HG03342 (cell line): ENCODE data around the gene APOL4.
A peak's percentile ranks its signal among the peaks of the same experiment; 100 is the strongest.
"Not testable (repeated sequence)": the region's sequence is repeated elsewhere in the genome, so short reads cannot be mapped to it uniquely, and the experiment has no call there.

ENCODE experiments used
- ATAC-seq: cut with Tn5 transposase; IDR thresholded peaks from one replicate; pipeline ENCODE4 v1.9.1; 2021; ENCODE audit warnings: mild to moderate bottlenecking, moderate library complexity; ENCODE audit not compliant: unreplicated experiment

APOL4 gene

DNA sequence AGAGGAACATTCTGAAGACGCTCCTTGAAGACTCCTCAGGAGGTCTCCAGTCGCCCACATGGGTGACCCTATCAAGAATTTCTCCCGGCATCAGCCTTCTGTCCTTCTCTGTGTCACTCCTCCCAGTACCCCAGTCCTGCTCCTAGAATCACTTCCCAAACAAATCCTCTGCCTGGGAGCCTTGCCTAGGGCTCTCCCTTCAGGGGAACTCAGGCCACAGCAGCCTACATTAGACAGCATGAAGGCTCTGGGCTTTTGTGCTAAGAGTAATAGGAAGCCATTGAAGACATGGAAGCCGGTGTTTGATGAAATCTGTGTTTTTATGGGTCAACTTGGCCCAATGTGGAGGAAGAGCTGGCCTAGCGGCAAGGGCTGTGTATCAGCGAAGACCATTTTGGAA lies 13.7 kb downstream of the APOL4 start:
- not testable (repeated sequence) for ATAC-seq

DNA sequence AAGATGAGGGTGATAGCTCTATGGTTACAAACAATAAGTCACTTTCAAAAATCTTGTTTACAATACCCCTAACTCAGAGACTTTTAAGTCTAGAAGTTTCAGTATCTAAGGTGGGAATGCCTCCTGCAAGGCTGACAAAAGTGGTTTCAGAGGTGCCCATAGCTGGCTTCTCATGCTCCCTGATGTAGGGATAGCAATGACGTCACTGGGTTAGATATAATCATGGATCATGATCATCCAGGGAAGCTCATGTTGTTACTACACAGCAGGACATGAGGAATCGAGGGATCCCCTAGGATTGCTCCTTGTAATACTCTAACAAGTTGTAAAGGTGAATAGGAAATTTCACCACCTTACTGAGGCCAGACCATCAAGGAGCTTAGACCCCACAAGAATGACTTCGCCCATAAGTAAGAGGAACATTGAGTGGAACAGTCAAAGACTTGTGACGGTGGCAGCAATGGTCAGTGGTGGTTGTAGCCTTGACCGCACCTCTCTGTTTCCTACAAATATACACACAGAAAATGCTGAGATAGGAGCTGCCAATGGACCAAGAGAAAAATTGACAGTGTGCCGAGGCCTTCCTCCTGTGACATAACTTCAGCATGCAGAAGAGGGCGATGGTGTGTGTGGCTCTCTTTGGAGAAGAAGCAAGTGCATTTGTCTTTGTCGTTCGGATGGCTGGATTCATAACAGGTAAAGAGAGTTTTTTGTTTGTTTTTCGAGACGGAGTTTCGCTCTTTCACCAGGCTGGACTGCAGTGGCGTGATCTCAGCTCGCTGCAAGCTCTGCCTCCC lies 15.6 kb downstream of the APOL4 start:
- no peak for ATAC-seq

DNA sequence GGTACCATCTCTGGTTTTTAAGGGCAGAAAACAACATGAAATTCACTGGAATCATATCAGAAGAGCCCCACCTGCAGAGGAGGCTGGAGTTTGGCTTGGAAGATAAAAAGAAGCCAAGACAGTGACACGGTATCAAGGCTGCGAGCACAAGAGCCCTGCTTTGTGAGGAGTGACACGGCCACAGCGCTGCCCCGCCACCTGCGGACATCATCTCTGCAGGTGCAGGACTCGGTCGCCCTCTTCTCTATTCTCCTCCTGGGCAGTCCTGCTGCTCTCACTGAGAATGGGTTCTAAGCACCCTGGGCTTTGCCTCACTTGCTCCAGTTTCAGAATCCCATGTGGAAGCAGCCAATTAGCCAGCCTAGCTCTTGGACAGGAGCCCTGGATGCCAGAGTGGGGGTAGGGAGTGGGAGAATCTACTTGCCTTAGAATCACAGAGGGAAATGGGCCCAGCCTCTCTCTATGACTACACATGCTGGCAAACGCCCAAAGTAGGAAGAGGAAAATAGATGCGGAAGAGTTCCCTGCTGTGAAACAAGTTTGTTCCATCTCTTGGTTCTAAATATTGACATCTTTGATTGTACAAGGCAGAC lies 17.1 kb downstream of the APOL4 start:
- ATAC-seq: no peak

DNA sequence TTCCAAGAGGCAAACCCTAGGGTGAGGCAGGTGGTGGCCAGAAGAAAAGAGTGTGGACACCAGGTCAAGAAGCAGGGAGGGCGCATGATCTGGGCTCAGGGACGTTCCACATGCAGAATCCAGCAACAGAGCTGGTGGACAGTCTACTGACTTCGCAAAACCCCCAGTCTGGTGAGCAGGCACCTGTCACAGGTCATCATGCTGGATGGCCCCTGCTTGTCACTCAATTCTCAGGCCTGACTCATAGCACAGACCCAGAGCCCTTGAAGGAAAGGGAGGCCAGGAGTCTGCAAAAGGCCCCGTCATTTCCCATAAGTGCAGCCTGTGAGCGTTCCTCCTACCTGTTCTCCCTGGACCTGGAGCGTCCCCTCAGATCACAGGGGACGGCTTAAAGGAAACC lies 18.2 kb downstream of the APOL4 start:
- ATAC-seq: no peak

DNA sequence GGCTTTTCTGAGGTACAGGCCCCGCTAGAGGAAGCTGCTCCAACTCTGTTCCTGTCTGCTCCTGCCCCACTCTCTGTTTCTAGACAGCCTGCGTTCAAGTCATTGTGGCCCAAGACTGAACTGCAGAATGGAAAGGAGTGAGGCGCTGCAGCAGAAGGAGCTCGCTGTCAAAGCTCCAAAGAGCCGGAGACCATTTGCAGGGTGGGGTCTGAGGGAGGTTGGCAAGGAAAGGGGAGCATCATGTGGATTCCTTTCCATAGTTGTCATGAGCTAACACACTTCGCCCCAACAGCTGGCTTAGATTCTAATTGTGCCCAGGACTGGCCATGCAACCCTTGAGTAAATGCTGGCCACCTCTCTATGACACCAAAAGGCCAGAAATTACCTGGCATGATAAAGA lies 18.8 kb downstream of the APOL4 start:
- no peak for ATAC-seq

DNA sequence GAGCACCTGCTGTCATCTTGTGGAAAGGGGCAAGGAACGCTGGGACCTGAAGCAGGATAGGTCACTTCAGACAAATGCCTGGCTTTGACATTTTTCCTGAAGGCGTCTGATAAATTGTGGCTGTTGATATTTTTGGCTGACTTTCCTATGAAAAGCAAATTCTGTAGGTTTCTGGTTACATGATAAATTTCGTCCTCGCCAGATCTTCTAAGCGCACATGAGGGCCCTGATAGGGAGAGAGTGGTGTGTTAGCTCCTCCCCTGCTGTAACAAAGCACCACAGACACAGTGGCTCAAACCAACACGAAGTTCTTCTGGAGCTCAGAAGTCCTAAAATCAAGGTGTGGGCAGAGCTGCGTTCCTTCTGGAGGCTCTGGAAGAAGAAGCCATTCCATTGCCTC lies 19.6 kb downstream of the APOL4 start:
- no peak for ATAC-seq

DNA sequence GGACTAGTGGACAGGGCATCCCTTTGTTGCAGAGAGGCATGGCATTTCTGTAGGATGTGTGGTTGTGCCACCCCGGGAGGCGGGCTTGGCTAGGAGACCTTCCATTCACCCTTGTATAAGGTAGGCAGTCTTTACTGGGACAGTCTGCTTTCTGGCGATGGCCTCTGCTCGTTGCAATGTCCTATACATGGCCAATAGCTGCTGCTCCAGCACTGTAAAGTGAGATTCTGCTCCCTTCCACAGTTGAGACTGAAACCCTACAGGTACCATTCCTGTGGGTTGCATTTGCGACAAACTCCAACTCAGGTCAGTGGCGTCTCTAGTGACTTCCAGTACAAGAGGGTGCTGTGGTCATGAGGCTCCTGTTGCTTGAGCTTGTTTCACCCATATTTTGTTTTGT lies 20.7 kb downstream of the APOL4 start:
- ATAC-seq: no peak

DNA sequence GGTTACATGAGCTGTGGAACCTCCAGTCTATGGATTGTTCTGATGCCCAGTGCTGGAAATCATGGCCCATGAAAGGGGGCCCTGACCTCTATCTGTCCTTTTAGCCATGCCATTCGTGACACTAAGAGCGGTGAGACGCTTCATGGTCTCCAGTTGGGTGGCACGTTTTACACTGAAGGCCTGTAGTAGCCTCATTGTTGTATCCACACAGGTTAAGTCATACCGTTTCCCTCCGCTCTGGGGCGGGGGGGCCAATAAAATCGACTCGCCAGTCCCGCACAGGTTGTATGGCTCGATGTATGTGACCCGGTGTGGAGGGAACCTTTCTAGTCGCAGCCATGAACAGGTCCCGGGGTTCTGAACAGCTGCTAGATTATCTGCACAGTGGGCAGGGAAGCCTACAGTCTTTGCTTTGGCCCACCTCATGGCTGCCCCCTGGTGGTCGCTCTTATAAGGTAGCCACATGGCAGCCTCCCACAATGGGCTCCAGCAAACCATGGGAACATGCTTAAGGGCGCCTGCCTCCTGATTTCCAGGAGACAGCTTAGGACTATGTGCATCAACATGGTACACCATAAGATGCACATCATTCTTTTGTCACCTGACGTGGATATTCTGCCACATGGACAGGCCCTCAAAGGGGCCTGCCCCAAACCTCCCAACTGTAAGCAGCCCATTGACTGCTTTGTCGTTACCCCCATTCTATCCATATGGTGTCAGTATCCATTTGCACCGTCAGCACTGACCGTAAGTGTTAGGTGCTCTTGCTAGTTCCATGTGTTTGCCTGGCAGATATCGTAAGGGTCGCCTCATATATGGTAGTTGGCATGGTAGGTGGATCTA lies 21.4 kb downstream of the APOL4 start:
- ATAC-seq: no peak

DNA sequence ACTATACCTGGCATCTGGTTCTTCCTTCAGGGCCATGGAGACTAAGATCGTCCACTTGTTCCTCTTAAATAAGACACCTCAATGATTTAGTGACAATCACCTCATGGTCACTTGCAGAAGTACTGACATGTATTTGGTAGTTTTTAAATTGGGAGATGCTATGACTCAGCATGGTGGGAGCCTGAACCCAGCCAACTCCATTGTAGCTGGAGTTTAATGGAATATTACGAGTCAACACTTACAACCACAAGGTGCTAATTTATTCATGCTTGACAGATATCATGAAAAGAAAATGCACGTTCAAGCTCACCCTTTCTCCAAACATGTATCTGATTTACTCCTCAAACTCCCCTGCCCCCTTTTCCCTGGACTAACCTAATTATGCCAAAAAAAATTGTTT lies 24.4 kb downstream of the APOL4 start:
- ATAC-seq: no peak

DNA sequence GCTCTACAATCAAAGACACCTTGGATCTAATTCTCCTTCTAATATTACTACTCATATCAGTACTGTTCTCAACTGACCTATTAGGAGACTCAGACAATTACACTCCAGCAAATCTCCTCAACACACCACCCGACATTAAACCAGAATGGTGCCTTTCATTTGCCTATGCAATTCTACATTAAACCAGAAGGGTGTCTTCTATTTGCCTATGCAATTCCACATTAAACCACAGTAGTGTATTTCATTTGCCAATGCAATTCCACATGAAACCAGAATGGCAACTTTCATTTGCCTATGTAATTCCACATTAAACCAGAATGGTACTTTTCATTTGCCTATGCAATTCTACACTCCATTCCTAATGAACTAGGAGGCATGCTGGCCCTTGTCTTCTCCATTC lies 25.7 kb downstream of the APOL4 start:
- ATAC-seq: no peak

DNA sequence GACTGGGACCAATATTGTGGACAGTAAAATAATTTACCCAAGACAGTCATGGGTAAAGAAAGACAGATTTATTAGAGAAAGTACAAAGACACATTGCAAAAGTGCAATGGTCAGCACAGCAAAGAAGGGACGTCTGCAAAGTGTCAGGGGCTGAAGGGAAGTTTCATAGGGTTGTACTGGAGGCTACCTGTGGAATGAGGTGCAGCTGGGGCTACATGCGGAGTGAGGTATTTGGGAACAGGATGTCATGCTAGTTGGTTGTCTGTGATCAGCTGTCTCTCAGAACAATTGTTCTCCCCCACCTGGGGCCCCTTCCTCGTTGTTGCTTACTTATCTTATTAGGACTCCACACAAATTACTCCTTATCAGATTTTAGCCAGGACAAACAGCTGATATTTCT lies 29.7 kb downstream of the APOL4 start:
- no peak for ATAC-seq

DNA sequence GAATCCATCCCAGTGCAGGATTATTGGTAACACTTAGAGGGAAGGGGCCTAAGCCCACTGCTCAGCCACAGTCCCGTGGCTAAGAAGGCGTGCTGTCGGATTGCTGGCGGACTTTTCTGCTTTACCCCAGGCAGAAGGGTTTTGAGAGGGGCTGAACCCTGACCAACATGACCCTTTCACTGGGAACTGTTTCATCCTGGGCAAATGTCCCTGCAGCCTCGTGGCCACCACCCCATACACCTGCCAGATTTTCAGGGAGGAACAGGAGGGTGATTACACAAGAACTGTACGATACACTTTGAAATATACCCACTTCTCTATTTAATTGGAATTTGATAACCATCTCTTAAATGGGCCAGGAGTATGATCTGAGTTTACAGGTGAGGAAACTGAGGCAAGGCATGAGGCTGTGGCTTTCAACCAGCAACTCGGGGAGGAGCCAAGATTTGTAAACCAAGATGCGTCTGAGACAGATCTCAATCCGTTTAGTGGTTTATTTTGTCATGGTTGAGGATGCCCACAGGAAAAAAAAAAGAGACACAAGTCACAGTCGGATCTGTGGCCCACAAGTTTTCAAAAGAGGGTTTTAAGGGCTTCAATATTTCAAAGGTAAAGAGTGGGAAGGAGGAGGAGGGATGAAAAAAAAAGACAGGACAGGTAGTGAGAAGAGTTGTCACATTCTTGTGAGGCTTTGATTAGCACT lies 34.9 kb downstream of the APOL4 start:
- ATAC-seq: no peak

DNA sequence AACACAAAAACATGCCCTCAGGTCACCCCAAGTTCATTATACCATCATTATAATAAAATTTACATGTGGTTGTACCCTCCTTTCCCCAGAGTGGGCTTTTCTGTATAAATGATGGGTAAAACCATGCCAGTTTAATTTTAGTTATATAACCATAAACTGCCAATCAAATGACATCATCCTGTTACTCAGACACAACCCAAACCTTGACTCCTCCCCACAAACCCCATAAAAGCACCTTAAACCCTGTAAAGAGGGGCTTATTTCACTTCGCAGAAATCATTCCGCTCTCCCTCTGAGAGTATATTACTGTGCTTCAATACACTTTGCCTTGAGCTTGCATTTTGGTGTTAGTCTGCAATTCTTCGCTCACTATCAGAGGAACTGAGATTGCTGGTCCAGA lies 35.5 kb downstream of the APOL4 start:
- ATAC-seq: no peak

DNA sequence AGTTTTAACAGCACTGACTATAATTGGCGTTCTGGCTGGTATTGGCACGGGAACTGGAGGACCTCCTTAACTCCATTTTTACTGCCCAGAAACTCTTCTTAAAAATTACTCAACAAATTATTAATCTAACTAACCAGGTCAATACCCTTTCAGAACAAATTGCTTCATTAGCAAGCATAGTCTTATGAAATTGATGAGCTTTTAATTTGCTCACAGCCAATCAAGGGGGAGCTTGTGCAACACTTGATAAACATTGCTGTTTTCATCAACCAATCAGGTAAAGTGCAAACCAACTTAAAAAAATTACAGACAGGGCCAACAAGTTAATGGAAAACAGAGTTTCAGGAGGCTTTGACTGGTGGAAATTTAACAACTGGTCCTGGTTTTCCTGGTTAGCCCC lies 36.5 kb downstream of the APOL4 start:
- no peak for ATAC-seq

DNA sequence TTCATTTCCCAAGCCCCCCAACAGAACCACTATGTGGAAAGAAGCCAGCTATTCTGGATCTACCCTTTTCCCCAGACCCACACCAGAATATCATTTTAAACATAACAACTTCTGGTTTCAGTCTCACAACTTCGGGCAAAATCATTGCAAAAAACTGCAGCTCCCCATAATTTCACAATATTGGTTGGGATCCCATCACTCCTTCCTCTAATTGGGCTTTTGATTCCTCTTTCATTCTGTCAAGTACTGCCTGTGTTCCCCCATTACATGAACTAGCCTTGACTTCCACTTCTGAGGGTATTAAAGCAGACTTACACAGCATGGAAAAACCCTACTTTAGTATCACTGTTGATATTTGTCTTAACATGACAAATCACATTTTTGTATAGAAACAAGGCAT lies 37.0 kb downstream of the APOL4 start:
- no peak for ATAC-seq

DNA sequence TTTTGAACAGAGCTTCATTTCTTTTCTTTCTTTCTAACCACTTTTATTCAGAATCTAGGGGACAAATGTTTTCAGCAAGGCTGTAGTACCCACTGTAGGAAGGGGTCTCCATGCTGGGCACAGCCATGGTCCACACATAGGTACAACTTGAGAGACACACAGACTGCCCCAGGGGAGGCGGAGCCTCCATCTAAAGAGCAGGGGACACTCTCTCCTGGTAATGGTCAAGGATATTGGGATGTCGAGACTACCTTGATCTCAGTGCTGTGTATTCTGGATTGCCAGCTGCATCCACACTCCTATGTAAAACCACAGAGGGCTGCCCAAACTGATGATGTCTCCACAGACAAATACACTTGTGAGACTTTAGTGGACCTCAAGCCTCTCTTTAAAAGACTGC lies 38.1 kb downstream of the APOL4 start:
- no peak for ATAC-seq

DNA sequence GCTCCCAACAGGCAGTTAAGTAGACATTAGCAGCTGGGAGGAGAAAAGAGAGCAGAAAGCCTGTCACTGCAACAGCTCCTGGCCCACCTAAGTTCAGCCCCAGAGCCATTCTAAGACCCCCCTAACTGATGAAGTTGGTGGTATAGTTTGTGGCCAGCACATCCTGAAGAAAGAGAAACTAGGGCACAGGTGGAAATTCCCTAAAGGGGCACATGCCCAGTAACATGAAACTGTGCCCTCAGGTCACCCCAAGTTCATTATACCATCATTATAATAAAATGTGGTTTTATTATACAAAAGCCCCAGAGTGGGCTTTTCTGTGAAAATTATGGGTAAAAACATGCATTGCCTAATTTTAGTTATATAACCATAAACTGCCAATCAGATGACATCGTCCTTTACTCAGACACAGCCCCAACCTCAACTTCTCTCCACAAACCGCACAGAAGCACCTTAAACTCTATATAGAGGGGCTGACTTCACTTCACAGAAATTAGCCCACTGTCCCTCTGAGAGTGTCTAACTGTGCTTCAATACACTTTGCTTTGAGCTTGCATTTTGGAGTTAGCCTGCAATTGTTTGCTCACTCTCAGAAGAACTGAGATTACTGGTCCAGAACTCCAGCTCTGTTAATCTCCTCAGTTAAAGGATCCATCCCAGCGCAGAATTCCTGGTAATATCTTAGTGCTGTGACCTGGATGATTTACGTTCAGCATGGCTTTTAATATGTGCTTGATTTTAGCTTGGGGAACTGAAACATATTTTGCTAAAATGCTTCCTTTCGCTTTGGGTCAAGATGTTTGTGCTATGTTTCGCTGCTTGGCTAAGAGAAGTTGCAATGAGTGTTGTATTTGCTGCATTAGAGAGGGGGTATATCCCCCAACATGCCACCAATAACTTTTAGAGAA lies 39.2 kb downstream of the APOL4 start:
- ATAC-seq: peak; percentile 48

DNA sequence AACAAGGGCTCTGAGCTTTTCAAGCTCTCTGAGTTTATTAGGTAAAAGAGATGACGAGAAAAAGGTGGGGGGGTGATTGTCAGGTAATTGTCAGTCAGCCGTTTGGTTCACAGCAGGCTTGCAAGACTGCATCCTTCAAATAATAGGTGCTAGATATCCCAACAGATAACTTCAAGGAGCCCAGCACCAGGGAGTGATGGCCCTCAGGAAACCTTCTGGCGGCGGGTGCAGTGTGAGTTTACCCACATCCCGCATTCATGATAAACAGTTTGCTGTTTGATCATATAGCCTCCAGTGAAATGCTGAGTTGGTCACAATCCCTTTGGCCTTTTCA lies 39.8 kb downstream of the APOL4 start:
- not testable (repeated sequence) for ATAC-seq

DNA sequence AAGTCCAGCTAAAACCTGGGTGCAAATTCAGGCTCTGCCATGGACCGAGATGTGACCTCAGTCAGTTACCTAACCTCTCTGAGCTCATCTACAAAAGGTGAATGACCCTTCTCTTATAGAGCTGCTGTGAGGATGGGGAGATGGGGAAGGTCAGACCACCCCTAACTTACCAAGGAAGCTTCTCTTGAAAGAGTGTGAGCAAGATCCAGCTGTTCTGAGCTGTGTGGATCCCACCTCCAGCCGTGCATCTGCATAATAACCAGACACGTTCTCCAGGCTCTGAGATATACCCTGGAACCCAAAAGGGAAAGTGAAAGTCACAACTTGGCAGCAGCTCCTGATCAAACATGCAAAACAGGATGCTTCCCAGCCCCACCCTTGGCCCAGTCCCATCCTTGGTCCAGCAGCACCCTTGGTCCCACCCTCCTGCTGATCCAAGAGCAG lies 41.1 kb downstream of the APOL4 start, which contains the start of gene APOL3:
TSS of gene APOL3 (minus strand) at position 257 of the 444 bp plus-strand sequence. CDS start 11,700 bp downstream, outside the sequence.
- peak; percentile 42 for ATAC-seq
